ENCODE data around the gene NAP1L5.
A peak's percentile ranks its signal among the peaks of the same experiment; 100 is the strongest.

NAP1L5 gene

DNA sequence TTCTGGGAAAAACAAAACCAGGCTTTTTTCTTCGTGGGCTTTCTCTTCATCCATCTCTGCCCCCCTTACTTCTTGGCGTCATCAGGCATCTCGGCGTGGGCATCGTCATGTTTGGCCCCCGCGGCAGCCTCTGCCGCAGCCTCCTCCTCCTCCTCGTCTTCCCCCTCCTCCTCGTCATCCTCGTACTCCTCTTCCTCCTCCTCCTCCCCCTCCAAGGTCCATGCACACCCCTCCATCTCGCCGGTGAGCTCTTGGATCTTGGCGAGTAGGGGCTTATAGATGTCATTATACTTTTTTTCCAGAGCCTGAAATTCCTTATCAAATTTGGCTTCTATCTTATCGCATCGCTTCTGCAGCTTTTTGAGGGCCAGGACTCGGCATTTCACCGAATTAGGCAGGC, 488 bp downstream of the NAP1L5 start:
- no peaks in the 10 kb centered on the region for H3K4me1 ChIP-seq (ENCODE audit: control insufficient read depth, insufficient read depth, low read length)
- peak overlapping the region; percentile 88 for H3K4me3 ChIP-seq (ENCODE audit: low read length)
- H3K9me3 ChIP-seq (ENCODE audit: control insufficient read depth, low read length) = no peaks in the 10 kb centered on the region
- H3K9ac ChIP-seq (ENCODE audit: low read length) = peak overlapping the region; percentile 81
- peaks cover 5% of the 10 kb centered on the region for H3K36me3 ChIP-seq (ENCODE audit: control insufficient read depth, insufficient read depth, low read length, severe bottlenecking)
- no peaks in the 10 kb centered on the region for H3K27me3 ChIP-seq (replicated peaks; ENCODE audit: control insufficient read depth, insufficient read depth, low read length)
- DNase-seq (ENCODE audit: low read depth) = peak; percentile 65

DNA sequence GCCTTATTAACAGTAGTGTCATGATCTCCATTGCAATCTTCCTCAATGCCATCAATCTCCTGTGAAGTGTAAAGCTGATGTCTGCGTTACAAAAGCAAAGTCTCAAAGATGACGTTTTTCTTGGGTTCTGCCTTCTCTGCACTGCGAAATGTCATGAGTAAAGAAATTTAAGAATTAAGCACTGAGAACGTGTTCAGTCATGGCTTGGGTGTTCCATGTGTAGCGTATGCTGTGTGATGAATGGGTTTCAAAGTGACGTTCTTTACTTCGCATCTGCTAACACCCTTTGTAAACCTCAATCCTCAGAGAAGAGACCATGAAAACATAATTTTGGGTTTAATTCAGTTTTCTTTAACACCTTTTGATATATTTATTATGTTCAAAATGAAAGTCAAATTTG, 999 bp downstream of the NAP1L5 start:
- H3K9me3 ChIP-seq (ENCODE audit: control insufficient read depth, low read length) = no peaks in the 10 kb centered on the region
- no peaks in the 10 kb centered on the region for H3K27me3 ChIP-seq (replicated peaks; ENCODE audit: control insufficient read depth, insufficient read depth, low read length)
- peak overlapping the region; percentile 81 for H3K9ac ChIP-seq (ENCODE audit: low read length)
- DNase-seq (ENCODE audit: low read depth) = peak; percentile 23
- H3K36me3 ChIP-seq (ENCODE audit: control insufficient read depth, insufficient read depth, low read length, severe bottlenecking) = peaks cover 5% of the 10 kb centered on the region
- no peaks in the 10 kb centered on the region for H3K4me1 ChIP-seq (ENCODE audit: control insufficient read depth, insufficient read depth, low read length)
- peak overlapping the region; percentile 88 for H3K4me3 ChIP-seq (ENCODE audit: low read length)

DNA sequence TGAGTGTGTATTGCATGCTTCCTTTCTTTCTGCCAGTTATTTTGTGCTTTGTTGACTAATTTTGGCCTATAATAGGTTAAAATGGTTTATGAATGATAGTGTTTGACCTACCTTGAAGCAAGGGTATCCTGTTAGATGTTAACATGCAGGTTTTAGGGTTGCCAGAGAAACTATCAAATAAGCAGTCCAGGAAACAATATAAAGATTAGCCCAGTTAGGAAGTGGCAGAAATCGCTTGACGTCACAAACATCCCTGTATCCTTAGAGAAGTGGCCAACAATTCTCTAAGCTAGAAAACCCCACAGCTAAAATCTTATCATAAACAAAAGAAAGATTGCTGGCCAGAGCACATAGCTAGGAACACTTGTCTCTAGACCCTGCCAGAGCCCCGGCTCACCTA, 3.8 kb downstream of the NAP1L5 start:
- Histone ChIP-seq H3K9ac (ENCODE audit: low read length) (no peak overlapping the region), H3K9me3 (ENCODE audit: control insufficient read depth, low read length) (no peaks in the 10 kb centered on the region), H3K4me3 (ENCODE audit: low read length) (no peak overlapping the region), H3K27me3 (replicated peaks; ENCODE audit: control insufficient read depth, insufficient read depth, low read length) (no peaks in the 10 kb centered on the region), H3K4me1 (ENCODE audit: control insufficient read depth, insufficient read depth, low read length) (peaks cover 14% of the 10 kb centered on the region), H3K36me3 (ENCODE audit: control insufficient read depth, insufficient read depth, low read length, severe bottlenecking) (peaks cover 5% of the 10 kb centered on the region)
- DNase-seq (ENCODE audit: low read depth) = no peak

DNA sequence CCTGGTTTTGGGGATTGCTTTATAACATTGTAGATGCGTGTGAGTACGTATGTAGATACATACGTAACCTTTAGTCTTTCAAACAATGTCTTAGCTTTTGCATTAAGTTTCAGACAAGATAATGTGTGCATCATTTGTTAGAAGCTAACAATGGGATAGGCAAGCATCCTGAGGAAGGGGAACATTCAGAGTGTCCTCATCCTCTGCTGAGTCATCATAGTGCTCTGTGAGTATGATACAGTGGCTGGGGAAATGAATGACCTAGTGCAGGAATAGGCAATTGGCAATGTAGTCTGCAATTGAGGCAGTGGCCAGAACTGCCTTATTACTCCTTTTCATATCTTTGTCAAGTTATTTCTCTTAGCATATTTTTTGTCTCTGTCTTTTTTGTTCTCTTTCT, 7.3 kb downstream of the NAP1L5 start:
- no peaks in the 10 kb centered on the region for H3K27me3 ChIP-seq (replicated peaks; ENCODE audit: control insufficient read depth, insufficient read depth, low read length)
- H3K4me3 ChIP-seq (ENCODE audit: low read length) = no peak overlapping the region
- H3K4me1 ChIP-seq (ENCODE audit: control insufficient read depth, insufficient read depth, low read length) = peaks cover 14% of the 10 kb centered on the region
- no peak overlapping the region for H3K9ac ChIP-seq (ENCODE audit: low read length)
- H3K36me3 ChIP-seq (ENCODE audit: control insufficient read depth, insufficient read depth, low read length, severe bottlenecking) = peaks cover 26% of the 10 kb centered on the region
- peak; percentile 62 for DNase-seq (ENCODE audit: low read depth)
- no peaks in the 10 kb centered on the region for H3K9me3 ChIP-seq (ENCODE audit: control insufficient read depth, low read length)

DNA sequence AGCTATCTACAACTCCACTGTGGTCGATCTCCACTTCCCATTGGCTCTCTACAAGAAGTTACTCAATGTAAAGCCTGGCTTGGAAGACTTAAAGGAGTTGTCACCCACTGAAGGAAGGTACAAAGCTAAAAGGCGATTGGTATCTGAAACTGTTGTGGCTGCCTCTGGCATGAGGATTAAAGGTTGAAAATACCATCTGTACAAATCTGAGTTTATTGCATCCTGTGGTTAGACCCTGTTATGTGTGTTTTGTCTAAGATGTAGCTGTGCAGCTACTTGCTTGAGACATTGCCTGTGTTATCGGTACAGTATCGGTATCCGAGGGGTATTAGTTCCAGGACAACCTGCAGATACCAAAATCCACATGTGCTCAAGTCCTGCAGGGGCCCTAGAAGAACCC, 16.4 kb downstream of the NAP1L5 start:
- no peaks in the 10 kb centered on the region for H3K4me1 ChIP-seq (ENCODE audit: control insufficient read depth, insufficient read depth, low read length)
- peaks cover 56% of the 10 kb centered on the region for H3K36me3 ChIP-seq (ENCODE audit: control insufficient read depth, insufficient read depth, low read length, severe bottlenecking)
- no peaks in the 10 kb centered on the region for H3K27me3 ChIP-seq (replicated peaks; ENCODE audit: control insufficient read depth, insufficient read depth, low read length)
- no peak overlapping the region for H3K4me3 ChIP-seq (ENCODE audit: low read length)
- no peak for DNase-seq (ENCODE audit: low read depth)
- no peak overlapping the region for H3K9ac ChIP-seq (ENCODE audit: low read length)
- H3K9me3 ChIP-seq (ENCODE audit: control insufficient read depth, low read length) = no peaks in the 10 kb centered on the region

DNA sequence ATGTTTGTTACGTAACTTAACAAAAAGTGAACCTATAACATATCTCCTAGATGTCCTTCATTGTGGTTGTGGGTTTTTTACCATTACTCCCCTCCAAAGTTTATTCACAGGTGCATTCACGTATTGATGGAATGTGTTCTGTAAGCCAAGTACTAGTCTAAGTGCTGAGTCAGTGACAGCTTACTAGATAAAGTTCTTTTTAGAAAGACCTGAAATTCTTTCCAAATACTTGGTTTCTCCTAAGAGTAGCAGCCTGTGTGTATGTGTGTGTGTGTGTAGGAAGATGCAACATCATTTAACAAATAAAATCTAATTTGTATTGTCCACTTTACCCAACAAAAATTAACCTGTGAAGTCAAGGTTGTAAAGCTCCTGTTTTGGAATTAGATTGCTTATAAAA, 22.1 kb downstream of the NAP1L5 start:
- no peak overlapping the region for H3K4me3 ChIP-seq (ENCODE audit: low read length)
- no peaks in the 10 kb centered on the region for H3K9me3 ChIP-seq (ENCODE audit: control insufficient read depth, low read length)
- H3K9ac ChIP-seq (ENCODE audit: low read length) = no peak overlapping the region
- DNase-seq (ENCODE audit: low read depth) = no peak
- peaks cover 46% of the 10 kb centered on the region for H3K36me3 ChIP-seq (ENCODE audit: control insufficient read depth, insufficient read depth, low read length, severe bottlenecking)
- H3K27me3 ChIP-seq (replicated peaks; ENCODE audit: control insufficient read depth, insufficient read depth, low read length) = no peaks in the 10 kb centered on the region
- H3K4me1 ChIP-seq (ENCODE audit: control insufficient read depth, insufficient read depth, low read length) = no peaks in the 10 kb centered on the region

DNA sequence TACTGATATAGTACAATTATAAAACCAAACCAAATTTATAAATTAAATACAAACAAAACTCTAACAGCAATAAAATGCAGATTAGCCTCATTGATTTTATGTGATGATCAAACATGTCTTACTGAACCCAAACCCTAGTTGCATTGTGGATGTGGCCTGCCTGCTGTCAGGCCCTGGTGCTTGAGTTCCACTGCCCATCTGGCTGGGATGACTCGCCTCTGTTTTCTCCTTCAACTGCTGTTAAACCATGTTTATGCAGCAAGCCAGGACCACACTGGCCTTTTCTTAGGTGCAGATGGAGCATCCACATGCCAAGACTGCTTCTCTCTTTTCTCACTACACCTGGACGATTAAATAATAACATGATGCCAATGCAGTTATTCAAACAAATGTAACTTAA, 22.6 kb downstream of the NAP1L5 start:
- no peaks in the 10 kb centered on the region for H3K4me1 ChIP-seq (ENCODE audit: control insufficient read depth, insufficient read depth, low read length)
- H3K36me3 ChIP-seq (ENCODE audit: control insufficient read depth, insufficient read depth, low read length, severe bottlenecking) = peaks cover 46% of the 10 kb centered on the region
- no peak for DNase-seq (ENCODE audit: low read depth)
- H3K27me3 ChIP-seq (replicated peaks; ENCODE audit: control insufficient read depth, insufficient read depth, low read length) = no peaks in the 10 kb centered on the region
- H3K4me3 ChIP-seq (ENCODE audit: low read length) = no peak overlapping the region
- no peaks in the 10 kb centered on the region for H3K9me3 ChIP-seq (ENCODE audit: control insufficient read depth, low read length)
- no peak overlapping the region for H3K9ac ChIP-seq (ENCODE audit: low read length)

DNA sequence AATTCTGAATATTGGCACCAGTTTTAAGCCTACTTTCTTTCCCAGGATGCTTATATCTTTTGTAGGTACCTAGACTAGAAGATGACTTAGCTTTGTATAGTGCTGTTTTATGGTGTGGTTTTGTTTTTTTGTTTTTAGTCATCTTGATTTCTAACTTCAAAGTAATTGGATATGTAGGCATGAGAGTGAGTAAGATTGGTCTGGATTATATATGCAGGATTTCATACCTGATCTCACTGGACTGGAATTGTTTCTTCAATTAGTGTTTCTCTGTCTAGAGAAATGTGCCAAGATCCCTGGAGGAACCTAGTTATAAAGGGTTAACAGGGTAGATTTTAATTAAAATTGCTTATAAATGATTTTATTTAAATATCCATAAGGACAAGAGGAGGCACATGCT, 23.1 kb downstream of the NAP1L5 start:
- Histone ChIP-seq H3K9me3 (ENCODE audit: control insufficient read depth, low read length) (no peaks in the 10 kb centered on the region), H3K9ac (ENCODE audit: low read length) (no peak overlapping the region), H3K36me3 (ENCODE audit: control insufficient read depth, insufficient read depth, low read length, severe bottlenecking) (peaks cover 46% of the 10 kb centered on the region), H3K27me3 (replicated peaks; ENCODE audit: control insufficient read depth, insufficient read depth, low read length) (no peaks in the 10 kb centered on the region), H3K4me1 (ENCODE audit: control insufficient read depth, insufficient read depth, low read length) (no peaks in the 10 kb centered on the region), H3K4me3 (ENCODE audit: low read length) (no peak overlapping the region)
- DNase-seq (ENCODE audit: low read depth) = no peak

DNA sequence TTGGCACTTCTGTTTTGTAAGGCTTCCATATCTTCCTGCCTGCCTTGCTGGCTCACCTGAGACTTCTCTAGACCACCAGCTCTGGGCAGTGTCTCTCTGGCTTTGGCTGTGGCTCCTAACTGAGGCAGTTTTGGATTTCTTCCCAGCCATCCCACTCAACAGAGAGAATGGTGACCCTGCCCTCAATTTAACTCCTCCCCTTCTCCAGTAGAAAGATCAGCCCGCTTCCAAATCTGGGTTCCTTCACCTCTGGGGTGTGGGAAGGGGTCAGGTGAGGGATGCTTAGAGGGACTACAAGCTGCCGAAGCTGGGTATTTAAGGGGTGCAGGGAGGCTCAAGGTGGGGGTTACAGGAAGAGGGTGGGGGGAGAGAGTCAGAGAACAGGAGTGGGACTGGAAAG, 23.7 kb downstream of the NAP1L5 start:
- H3K9ac ChIP-seq (ENCODE audit: low read length) = no peak overlapping the region
- DNase-seq (ENCODE audit: low read depth) = no peak

DNA sequence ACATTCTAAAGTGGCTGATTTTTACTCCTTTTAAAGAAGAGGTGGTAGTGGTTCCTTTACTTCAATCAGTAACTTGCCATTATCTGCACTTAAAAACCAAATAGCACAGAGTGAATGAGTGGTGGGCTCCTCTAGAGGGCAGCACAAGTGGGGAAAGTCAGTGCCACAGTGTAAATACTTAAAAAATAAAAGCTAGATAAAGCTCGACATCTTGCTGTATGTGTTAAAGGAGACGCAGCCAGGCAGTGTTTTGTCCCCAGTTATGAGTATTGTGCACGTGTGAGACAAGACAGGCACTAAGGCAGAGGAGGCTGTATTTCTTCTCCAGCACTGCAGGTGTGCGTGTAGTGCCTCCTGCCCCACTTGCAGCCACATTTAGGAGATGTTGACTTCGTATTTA, 24.6 kb downstream of the NAP1L5 start:
- no peak overlapping the region for H3K9ac ChIP-seq (ENCODE audit: low read length)
- H3K4me1 ChIP-seq (ENCODE audit: control insufficient read depth, insufficient read depth, low read length) = no peaks in the 10 kb centered on the region
- no peaks in the 10 kb centered on the region for H3K9me3 ChIP-seq (ENCODE audit: control insufficient read depth, low read length)
- no peak overlapping the region for H3K4me3 ChIP-seq (ENCODE audit: low read length)
- peaks cover 37% of the 10 kb centered on the region for H3K36me3 ChIP-seq (ENCODE audit: control insufficient read depth, insufficient read depth, low read length, severe bottlenecking)
- peak; percentile 51 for DNase-seq (ENCODE audit: low read depth)
- H3K27me3 ChIP-seq (replicated peaks; ENCODE audit: control insufficient read depth, insufficient read depth, low read length) = no peaks in the 10 kb centered on the region

More for the DNA sequence above, 23.7 kb downstream of the NAP1L5 start:
- Histone ChIP-seq H3K9me3 (ENCODE audit: control insufficient read depth, low read length) (no peaks in the 10 kb centered on the region), H3K36me3 (ENCODE audit: control insufficient read depth, insufficient read depth, low read length, severe bottlenecking) (peaks cover 41% of the 10 kb centered on the region), H3K4me1 (ENCODE audit: control insufficient read depth, insufficient read depth, low read length) (no peaks in the 10 kb centered on the region), H3K4me3 (ENCODE audit: low read length) (no peak overlapping the region), H3K27me3 (replicated peaks; ENCODE audit: control insufficient read depth, insufficient read depth, low read length) (no peaks in the 10 kb centered on the region)

DNA sequence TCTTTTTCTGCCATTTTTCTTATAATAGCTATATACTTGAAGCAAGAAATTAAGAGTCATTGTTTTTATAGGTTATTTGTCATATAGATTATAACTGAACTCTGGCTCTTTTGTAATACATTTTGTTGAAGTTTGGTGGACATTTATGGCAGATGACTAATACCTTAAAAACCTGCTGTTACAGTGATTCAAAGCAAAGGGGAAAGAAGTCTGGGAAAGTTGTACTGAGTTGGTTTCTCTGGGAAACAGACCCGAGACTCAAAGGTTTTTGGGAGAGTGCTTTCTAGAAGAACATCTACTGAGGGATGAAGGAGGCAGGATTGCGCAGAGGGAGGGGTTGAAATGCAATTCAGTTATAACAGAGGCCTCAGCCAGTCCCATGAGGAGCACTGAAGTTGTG, 35.9 kb downstream of the NAP1L5 start:
- H3K4me3 ChIP-seq (ENCODE audit: low read length) = no peak overlapping the region
- H3K9me3 ChIP-seq (ENCODE audit: control insufficient read depth, low read length) = no peaks in the 10 kb centered on the region
- peaks cover 25% of the 10 kb centered on the region for H3K4me1 ChIP-seq (ENCODE audit: control insufficient read depth, insufficient read depth, low read length)
- peak; percentile 74 for DNase-seq (ENCODE audit: low read depth)
- H3K9ac ChIP-seq (ENCODE audit: low read length) = peak overlapping the region; percentile 25
- peaks cover 5% of the 10 kb centered on the region for H3K36me3 ChIP-seq (ENCODE audit: control insufficient read depth, insufficient read depth, low read length, severe bottlenecking)
- H3K27me3 ChIP-seq (replicated peaks; ENCODE audit: control insufficient read depth, insufficient read depth, low read length) = no peaks in the 10 kb centered on the region

DNA sequence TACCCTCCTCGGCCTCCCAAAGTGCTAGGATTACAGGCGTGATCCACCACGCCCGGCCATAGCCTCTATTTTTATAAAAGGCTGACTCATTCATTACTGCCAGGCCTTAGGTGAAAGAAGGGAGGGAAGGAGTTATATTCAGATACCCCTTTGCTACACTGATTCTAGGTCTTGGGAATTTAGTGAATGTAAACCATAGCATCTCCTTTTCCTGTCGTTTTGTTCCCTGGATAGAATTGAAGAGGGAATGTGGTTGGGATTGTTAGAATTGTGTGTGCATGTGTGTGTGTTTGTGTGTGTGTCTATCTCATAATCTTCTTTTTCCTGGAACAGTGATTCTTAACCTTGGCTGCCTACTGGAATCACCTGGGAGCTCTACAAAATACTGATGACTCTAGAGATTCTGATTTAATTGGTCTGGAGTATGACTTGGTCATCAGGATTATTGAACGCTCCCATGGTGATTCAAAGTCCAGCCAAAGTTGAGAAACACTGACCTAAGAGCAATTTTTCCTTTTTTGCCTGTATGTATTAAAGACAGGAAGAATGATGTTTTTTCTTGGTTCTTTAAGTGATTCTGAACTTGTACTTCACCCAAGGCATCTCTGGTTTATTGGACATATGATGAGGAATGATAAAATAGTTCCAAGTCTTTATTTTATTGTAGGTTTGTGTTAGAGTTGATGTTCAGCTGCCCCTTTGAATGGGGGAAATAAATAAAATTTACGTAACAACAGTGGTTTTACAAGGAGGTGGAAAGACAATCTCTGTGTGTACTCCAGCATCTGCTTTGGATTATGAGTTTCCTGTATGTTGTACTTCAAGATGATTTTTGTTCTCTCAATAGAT, 37.0 kb downstream of the NAP1L5 start:
- Histone ChIP-seq H3K4me3 (ENCODE audit: low read length) (peak overlapping the region; percentile 4), H3K4me1 (ENCODE audit: control insufficient read depth, insufficient read depth, low read length) (peaks cover 25% of the 10 kb centered on the region), H3K36me3 (ENCODE audit: control insufficient read depth, insufficient read depth, low read length, severe bottlenecking) (peaks cover 15% of the 10 kb centered on the region), H3K27me3 (replicated peaks; ENCODE audit: control insufficient read depth, insufficient read depth, low read length) (no peaks in the 10 kb centered on the region), H3K9me3 (ENCODE audit: control insufficient read depth, low read length) (no peaks in the 10 kb centered on the region), H3K9ac (ENCODE audit: low read length) (no peak overlapping the region)
- DNase-seq (ENCODE audit: low read depth) = peak; percentile 58

Measured in adipocyte (in vitro differentiated cells).